GF-D8 (cell line): ENCODE measurements around the gene NFASC.

ENCODE experiments used
- DNase-seq: peaks from one replicate; lab custom pipeline; 2025; lab: John Stamatoyannopoulos, UW

NFASC gene

GRCh38 chr1:204959836-204960235, 89.2 kb downstream of the NFASC start:
- no peak for DNase-seq

- no peak for DNase-seq
Observed at GRCh38 chr1:204960306-204961125, 89.9 kb downstream of the NFASC start.

DNA sequence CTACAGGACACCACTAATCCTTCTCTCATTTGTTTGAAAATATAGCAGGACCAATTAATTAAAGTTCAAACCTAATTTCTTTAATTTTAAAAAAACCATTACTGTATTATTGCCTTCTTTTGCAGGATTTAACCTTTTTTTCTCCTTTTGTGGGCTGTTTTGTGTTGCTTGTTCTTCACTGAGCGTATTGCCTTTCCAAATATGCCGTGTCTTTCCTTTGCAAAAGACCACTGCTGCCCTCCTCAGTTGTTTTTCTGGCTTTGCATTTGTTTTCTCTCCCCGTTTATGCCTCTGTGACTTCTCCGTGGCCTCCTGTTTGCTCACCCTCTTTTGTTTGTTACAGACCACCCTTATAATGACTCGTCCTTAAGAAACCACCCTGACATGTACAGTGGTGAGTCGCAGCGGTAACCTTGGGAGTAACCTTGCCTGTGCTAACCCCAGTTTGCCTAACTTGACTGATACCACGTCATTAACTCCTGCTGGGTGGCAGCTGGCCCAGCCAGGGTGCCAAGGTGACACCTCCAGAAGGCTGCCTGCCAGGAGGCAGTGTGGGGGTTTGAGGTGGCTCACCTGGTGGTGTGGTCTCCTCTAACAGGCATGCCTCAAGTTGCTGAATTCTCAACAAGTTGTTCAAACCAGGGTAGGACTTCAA, 91.2 kb downstream of the NFASC start:
- no peak for DNase-seq

DNA sequence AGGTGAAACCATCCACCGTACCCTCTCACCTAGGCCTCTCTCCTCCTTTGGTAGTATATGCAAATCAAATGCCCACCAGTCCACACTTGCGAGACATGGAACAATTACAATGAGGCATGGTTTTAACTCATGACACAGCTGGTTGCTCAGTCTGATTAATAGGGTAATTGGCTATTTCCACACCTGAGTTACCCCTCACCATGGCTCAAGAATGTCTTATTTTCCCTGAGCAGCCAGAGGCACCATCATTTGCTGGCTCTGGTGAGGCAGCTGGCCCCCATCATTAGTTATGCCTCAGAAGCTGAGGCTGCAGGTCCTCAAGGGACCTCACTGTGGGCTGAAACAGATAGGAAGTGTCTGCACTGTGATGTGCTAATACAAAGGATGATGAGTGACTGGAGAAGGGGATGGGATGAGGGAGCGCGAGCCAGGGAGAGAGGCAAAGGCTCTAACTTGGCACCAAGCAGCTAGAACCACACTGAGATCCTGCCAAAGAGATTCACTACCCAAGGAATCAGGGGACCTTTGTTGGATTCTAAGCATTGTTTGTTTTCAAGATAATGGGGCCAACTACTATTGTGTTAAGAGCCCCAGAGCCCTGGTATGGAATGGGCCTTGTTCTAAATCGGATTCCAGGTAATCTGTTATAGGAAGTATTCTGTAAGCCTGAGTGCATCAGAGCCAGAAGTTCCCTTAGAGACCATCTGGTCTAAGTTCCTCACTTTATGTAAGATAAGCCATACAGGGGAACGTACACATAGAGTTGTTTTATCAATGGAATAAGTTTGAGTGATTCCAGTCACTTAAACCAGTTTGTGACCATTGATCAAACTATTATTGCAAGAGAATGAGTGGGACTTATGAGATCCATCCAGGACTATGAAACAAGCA, 92.3 kb downstream of the NFASC start:
- no peak for DNase-seq

GRCh38 chr1:204967451-204967850, 96.8 kb downstream of the NFASC start:
- DNase-seq, result no peak

DNA sequence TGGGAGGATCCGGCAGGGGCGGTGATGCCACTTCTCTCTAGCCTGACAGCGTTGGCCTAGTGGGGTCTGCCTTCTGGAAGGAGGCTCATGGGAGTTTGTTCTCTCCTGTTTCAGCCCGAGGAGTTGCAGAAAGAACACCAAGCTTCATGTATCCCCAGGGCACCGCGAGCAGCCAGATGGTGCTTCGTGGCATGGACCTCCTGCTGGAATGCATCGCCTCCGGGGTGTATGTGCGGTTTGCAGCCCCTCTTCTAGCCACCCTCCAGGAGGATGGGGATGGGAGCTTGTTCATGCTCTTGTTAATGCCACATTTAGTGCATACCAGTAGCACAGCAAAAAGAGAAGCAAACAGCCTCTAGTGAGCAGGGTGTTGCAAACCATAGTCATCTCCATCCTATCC, 97.5 kb downstream of the NFASC start:
- DNase-seq, result no peak

GRCh38 chr1:204968951-204969350, 98.3 kb downstream of the NFASC start:
- no peak for DNase-seq

- no peak for DNase-seq
Observed at GRCh38 chr1:204970937-204971336, 100.3 kb downstream of the NFASC start.

GRCh38 chr1:204971517-204972336, 101.1 kb downstream of the NFASC start:
- no peak for DNase-seq

- no peak for DNase-seq
Observed at GRCh38 chr1:204972426-204972825, 101.8 kb downstream of the NFASC start.

DNA sequence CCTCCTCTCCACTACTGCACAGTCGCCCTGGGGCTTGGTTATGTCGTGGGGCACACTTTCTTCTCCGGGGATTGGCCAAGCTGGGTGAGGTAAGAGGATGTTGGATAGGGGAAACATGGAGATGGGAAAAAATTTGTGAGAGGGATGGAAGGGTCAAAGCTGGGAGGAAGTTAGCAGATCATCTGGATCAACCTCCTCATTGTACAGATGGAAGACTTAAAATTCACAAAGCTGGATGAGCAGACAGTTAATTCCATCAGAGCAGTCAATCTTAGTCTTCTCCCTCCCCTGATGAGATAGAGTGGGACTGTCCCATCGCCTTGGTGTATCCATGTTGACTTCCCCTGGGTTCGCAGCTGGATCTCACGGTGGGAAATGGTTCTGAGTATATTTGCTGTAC, 102.8 kb downstream of the NFASC start:
- no peak for DNase-seq

- no peak for DNase-seq
Observed at GRCh38 chr1:204974327-204974726, 103.7 kb downstream of the NFASC start.

GRCh38 chr1:204975021-204975420, 104.4 kb downstream of the NFASC start:
- DNase-seq, result no peak

DNA sequence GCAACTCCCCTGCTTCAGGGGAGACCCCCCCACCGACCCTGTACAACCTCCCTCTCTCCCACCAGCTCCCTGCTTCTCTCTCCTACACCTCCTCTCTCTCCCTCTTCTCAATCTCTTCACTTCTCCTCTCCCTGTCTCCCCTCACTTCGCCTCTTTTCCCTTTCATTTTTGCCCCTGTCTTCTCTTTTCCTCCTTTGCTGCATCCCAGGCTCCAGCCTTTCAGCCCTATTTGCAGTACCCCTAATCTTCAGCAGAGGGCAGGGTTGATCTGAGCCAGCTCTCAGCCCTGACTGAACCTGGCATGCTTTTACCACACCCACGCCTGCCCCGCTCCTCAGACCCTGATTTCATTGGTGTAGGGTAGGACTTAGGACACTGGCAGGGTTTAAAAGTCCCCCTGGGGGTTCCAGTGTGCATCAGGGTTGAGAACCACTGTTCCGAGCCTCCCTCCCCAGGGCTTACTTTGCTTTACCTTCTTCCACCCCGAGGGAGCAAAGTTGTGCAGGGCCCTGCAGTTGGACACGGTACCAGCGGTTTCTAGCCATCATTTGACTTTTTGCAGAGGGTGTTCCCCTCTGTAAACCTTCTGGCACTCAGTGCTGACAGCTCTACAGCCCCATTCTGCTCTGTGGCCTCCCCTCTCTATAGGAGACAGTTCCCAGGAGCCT, 105.0 kb downstream of the NFASC start:
- no peak for DNase-seq

GRCh38 chr1:204976646-204977045, 106.0 kb downstream of the NFASC start:
- DNase-seq, result no peak

- no peak for DNase-seq
Observed at GRCh38 chr1:204977318-204977717, 106.7 kb downstream of the NFASC start.

- DNase-seq, result no peak
Observed at GRCh38 chr1:204978782-204979181, 108.1 kb downstream of the NFASC start.

DNA sequence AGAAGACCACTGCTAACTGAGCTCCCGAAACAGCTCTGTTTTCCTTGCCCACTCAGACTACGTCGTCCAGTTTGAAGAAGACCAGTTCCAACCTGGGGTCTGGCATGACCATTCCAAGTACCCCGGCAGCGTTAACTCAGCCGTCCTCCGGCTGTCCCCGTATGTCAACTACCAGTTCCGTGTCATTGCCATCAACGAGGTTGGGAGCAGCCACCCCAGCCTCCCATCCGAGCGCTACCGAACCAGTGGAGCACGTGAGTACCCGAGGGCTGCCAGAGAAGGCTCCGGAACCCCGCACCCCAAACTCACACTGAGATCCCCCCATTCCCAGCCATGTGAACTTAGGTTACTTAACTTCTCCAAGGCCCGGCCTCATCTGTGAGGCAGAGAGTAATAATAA, 108.6 kb downstream of the NFASC start:
- no peak for DNase-seq

DNA sequence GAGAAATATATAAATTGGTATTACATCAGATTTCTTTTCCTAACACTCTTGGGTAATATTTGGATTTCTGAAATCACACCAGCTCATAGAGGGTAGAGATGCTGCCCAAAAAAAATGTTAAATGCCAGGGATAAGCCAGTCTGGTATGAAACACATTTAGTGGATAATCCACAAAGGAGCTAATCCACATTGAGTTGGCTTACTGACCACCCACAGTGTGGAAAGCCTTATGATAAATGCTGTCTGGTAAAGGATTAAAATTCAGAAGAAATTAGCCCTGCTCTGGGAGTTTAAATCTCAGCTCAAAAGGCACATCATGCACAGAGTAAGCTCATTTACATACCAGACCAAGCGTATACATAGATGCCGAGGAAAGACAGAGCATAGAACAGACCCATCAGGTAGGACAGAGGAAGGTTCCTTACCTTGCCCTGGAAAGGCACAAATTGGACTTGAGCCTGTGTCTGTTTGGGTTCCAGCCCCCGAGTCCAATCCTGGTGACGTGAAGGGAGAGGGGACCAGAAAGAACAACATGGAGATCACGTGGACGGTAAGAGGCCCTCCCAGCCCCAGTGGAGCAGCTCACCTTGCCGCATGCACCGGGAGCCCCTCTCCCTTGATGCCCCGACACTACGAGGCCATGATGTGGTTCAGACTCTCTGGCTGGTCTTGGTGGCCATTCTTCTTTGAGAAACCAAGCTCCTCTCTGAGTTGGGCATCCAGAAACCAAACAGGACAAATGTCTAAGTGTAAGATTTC, 109.4 kb downstream of the NFASC start:
- no peak for DNase-seq

DNA sequence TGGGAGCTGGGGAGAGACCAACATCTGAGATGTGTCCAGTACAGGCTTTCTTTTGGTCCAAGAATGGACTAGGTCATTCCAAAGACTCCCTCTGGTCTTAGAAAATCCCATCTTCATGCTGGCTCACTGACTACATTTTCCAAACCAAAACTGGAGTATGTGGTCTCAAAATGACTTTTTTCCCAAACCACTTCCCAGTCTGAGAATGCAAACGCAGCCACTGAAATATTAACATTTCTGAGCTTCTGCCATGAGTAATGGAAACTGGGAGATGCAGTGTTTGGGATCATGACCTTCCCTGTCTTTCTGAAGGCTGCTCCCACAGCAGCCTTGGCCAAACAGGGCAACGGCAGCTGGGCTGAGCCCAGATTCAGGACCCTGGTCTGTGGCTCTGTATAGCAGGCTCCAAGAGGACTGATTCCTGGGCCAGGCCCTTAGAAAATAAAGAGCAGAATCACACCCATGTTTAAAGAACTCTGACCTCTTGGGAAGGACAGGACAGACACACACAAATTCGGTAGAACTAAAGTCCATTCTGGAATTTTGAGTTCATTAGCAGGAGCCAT, 110.3 kb downstream of the NFASC start:
- DNase-seq, result no peak
